NK-92 (cell line): ENCODE data around the gene HPD.
"Not testable (repeated sequence)": the region's sequence is repeated elsewhere in the genome, so short reads cannot be mapped to it uniquely, and the experiment has no call there.

Source experiments
- DNase-seq: peaks from one replicate; lab custom pipeline; 2025; ENCODE audit not compliant: unreplicated experiment; lab: John Stamatoyannopoulos, UW

The HPD gene

GRCh38 chr12:121858662-121859572, at the start of gene HPD:
HPD (minus strand) TSS chr12:121858859; CDS start chr12:121858823, 36 bp downstream.
- no peak for DNase-seq

- DNase-seq: no peak
These were observed 47.1 kb upstream of the HPD start for GRCh38 chr12:121905746-121906145.

- DNase-seq: no peak
These were observed 44.5 kb upstream of the HPD start for GRCh38 chr12:121903202-121903601.

GRCh38 chr12:121899590-121899989, 40.9 kb upstream of the HPD start:
- no peak for DNase-seq

GRCh38 chr12:121898287-121898686, 39.6 kb upstream of the HPD start:
- no peak for DNase-seq

GRCh38 chr12:121894633-121895032, 36.0 kb upstream of the HPD start:
- DNase-seq: no peak

- DNase-seq: no peak
These were observed 35.4 kb upstream of the HPD start for GRCh38 chr12:121893961-121894460.

GRCh38 chr12:121892673-121893561, 34.3 kb upstream of the HPD start:
- no peak for DNase-seq

- not testable (repeated sequence) for DNase-seq
These were observed 31.0 kb upstream of the HPD start for GRCh38 chr12:121889661-121890060.

GRCh38 chr12:121889274-121889624, 30.6 kb upstream of the HPD start:
- DNase-seq: no peak

- DNase-seq: peak; percentile 77
These were observed 30.0 kb upstream of the HPD start, which contains the start of gene PSMD9 for GRCh38 chr12:121888478-121889273. PSMD9 (plus strand) TSS chr12:121888790; CDS start chr12:121888857, 67 bp downstream.

GRCh38 chr12:121888083-121888477, 29.4 kb upstream of the HPD start:
- no peak for DNase-seq

- not testable (repeated sequence) for DNase-seq
These were observed 26.5 kb upstream of the HPD start for GRCh38 chr12:121885129-121885528.

GRCh38 chr12:121883315-121883660, 24.6 kb upstream of the HPD start:
- DNase-seq: no peak

GRCh38 chr12:121876080-121876447, 17.4 kb upstream of the HPD start:
- not testable (repeated sequence) for DNase-seq

- no peak for DNase-seq
These were observed 16.9 kb upstream of the HPD start for GRCh38 chr12:121875582-121875981.

GRCh38 chr12:121874071-121874470, 15.4 kb upstream of the HPD start:
- DNase-seq: no peak

- DNase-seq: no peak
These were observed 14.5 kb upstream of the HPD start for GRCh38 chr12:121873216-121873569.

- DNase-seq: no peak
These were observed 14.0 kb upstream of the HPD start for GRCh38 chr12:121872546-121873215.

- DNase-seq: no peak
These were observed 12.8 kb upstream of the HPD start for GRCh38 chr12:121871467-121871866.
